Ascending aorta (tissue), 2 donors: ENCODE data around the gene KCNIP4. TPM values are rescaled to one million over a fixed set of nuclear protein-coding genes. Genes with fewer than 3 reads are reported as not detected.

ENCODE experiments used
- DNase-seq, 2 donors: peaks; one replicate each; pipeline ENCODE4 v3.0.0-alpha.2; 2019; ENCODE audit warnings: low spot score in 2 of 2
- H3K27ac ChIP-seq, 2 donors: fragments of 200-600 bp; sonication (generic); one replicate each; pipeline ENCODE4 v1.5.1; 2016 to 2017; ENCODE audit warnings: mild to moderate bottlenecking in 1 of 2
- H3K27me3 ChIP-seq: fragments of 200-600 bp; sonication (generic); one replicate; pipeline ENCODE4 v1.5.1; 2017
- H3K36me3 ChIP-seq, 2 donors: fragments of 200-600 bp; sonication (generic); one replicate each; pipeline ENCODE4 v1.5.1; 2016
- H3K4me1 ChIP-seq, 2 donors: fragments of 200-600 bp; sonication (generic); one replicate each; pipeline ENCODE4 v1.5.1; 2016 to 2017; ENCODE audit warnings: mild to moderate bottlenecking in 1 of 2
- H3K4me3 ChIP-seq, 2 donors: fragments of 200-600 bp; sonication (generic); one replicate each; pipeline ENCODE4 v1.5.1; 2016 to 2017; ENCODE audit warnings: mild to moderate bottlenecking in 1 of 2
- H3K9me3 ChIP-seq, 2 donors: fragments of 200-600 bp; sonication (generic); one replicate each; pipeline ENCODE4 v1.5.1; 2016
- intact Hi-C: fragments of 100-400 bp; cut with DNase I; formaldehyde crosslinking; loops from one replicate; pipeline ENCODE4 v1.15.1; 2023
- total RNA-seq: library from RNA; depleted of rRNA; stranded (reverse); fragments of >200 nt; gene quantifications from one replicate; pipeline ENCODE4 v1.1.0, GENCODE V29; 2016
- TF ChIP-seq, protein P1 (sequence below), 3 experiments: fragments of 200-600 bp in 2 of 3; fragments of 450-650 bp in 1 of 3; sonication (generic) in 2 of 3; IDR thresholded peaks; one replicate each; pipeline ENCODE4 v1.5.1; 2016 to 2019; ENCODE audit warnings: antibody characterized with exemption in 3 of 3, mild to moderate bottlenecking in 1 of 3, moderate library complexity in 1 of 3

Gene KCNIP4
- total RNA-seq, 1 donor from 2014 or later = not detected

DNA sequence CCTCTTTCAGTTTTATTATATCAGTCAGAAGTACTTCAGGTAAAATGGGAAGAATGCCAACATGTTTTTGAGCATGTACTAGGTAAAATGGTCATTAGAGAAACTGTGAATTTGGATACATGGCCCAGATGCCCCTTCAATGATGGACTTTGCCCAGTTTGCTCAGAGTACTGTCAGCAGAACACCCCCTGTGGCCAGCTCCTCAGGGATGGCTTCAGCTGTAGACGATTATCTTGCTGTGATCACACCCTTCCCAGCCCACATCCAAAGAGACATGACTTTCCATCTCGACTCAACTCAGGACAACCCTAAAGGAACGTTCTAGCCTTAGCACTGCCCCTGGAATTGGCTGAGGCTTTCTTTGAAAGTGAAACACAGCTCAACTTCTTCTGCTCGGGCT, 809.2 kb downstream of the KCNIP4 start:
- intact Hi-C loops = no loop called here
- no peak overlapping the region for H3K27ac ChIP-seq
- TF ChIP-seq, protein P1, sequence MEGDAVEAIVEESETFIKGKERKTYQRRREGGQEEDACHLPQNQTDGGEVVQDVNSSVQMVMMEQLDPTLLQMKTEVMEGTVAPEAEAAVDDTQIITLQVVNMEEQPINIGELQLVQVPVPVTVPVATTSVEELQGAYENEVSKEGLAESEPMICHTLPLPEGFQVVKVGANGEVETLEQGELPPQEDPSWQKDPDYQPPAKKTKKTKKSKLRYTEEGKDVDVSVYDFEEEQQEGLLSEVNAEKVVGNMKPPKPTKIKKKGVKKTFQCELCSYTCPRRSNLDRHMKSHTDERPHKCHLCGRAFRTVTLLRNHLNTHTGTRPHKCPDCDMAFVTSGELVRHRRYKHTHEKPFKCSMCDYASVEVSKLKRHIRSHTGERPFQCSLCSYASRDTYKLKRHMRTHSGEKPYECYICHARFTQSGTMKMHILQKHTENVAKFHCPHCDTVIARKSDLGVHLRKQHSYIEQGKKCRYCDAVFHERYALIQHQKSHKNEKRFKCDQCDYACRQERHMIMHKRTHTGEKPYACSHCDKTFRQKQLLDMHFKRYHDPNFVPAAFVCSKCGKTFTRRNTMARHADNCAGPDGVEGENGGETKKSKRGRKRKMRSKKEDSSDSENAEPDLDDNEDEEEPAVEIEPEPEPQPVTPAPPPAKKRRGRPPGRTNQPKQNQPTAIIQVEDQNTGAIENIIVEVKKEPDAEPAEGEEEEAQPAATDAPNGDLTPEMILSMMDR (IDR thresholded peaks at IDR 0.05) = no peak
- H3K9me3 ChIP-seq = no peaks in the 10 kb centered on the region
- no peak overlapping the region for H3K4me3 ChIP-seq
- H3K4me1 ChIP-seq = no peaks in the 10 kb centered on the region
- no peaks in the 10 kb centered on the region for H3K36me3 ChIP-seq
- no peak for DNase-seq
- no peaks in the 10 kb centered on the region for H3K27me3 ChIP-seq

DNA sequence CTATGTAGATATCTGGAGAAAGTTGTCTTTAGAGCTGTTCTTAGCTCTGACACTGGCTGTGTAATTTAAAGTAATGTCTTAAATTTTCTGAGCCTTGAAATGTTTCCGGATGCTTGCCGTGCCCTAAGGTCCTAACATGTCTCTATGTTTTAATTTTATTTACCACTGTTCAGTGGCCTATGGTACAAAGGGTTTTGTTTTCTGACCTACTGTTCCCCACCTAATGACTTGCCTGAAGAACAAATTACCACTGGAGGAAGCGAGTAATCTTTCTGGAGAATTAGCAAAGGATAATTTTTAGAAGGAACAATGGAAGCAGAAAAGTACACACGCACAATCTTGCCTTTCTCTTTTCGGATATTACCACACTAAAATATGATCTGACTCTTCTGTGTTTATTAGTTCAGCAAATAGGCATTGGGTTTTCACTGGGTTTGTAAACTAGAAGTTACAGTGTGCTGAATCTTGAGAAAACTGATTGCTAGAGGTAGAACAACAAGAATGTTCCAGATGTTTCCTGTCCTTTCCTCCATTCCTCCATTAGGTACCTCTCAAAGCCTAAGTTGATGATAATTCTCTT, 812.4 kb downstream of the KCNIP4 start:
- Histone ChIP-seq H3K4me1 (no peaks in the 10 kb centered on the region), H3K36me3 (no peaks in the 10 kb centered on the region), H3K9me3 (no peaks in the 10 kb centered on the region), H3K27me3 (no peaks in the 10 kb centered on the region), H3K27ac (no peak overlapping the region), H3K4me3 (no peak overlapping the region)
- TF ChIP-seq, protein P1 (IDR thresholded peaks at IDR 0.05) = no peak
- DNase-seq = no peak
- intact Hi-C loops = no loop called here

GRCh38 chr4:21134994-21135393, 813.6 kb downstream of the KCNIP4 start:
- DNase-seq = no peak
- no peaks in the 10 kb centered on the region for H3K36me3 ChIP-seq
- intact Hi-C loops = no loop called here
- no peaks in the 10 kb centered on the region for H3K27me3 ChIP-seq
- no peaks in the 10 kb centered on the region for H3K4me1 ChIP-seq
- no peaks in the 10 kb centered on the region for H3K9me3 ChIP-seq
- no peak overlapping the region for H3K4me3 ChIP-seq
- no peak overlapping the region for H3K27ac ChIP-seq
- TF ChIP-seq, protein P1 (IDR thresholded peaks at IDR 0.05) = peak in 1 of 3 experiments; percentile 5

DNA sequence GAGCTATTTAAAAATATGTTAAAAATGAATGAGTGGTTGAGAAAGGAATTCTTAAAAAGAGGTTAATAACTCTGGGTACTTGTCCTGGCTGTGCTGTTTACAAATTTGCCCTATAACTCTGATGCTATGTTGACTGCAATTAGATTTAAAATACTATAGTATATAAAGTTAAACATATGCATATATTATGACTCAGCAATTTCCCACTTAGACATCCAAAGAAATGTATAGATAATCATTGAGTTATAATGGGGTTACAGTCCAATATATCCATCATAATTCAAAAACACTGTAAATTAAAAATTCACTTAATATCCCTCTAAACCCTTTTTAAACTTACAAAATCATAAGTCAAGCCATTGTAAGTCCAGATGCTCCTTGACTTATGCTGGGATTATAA, 818.0 kb downstream of the KCNIP4 start:
- Histone ChIP-seq H3K4me1 (no peaks in the 10 kb centered on the region), H3K36me3 (no peaks in the 10 kb centered on the region), H3K4me3 (no peak overlapping the region), H3K9me3 (no peaks in the 10 kb centered on the region), H3K27ac (no peak overlapping the region), H3K27me3 (no peaks in the 10 kb centered on the region)
- intact Hi-C loops = no loop called here
- no peak for DNase-seq
- TF ChIP-seq, protein P1 (IDR thresholded peaks at IDR 0.05) = no peak

DNA sequence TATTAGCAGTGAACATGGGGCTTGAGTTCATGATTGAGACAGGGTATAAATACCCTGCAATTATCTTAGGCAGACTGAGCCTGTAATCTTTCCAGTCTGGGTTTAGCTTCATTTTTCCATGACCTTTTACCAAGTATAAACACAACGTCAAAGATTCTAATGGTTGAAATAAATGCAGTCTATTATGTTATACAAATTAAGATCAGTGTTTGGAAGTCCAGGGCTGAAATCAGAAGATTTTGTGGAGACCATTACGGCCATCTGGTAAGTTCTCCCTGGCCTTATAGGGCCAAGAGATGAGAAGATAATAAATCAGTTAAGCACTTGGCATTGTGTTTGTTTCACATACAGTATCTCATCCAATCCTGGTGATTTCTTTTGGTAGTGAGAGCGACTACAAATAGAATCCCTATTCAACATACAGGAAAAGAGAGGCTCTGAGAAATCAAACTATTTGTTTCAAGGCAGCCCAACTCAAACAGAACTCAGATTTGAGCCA, 822.5 kb downstream of the KCNIP4 start:
- Histone ChIP-seq H3K27ac (no peak overlapping the region), H3K4me1 (no peaks in the 10 kb centered on the region), H3K36me3 (no peaks in the 10 kb centered on the region), H3K9me3 (no peaks in the 10 kb centered on the region), H3K4me3 (no peak overlapping the region), H3K27me3 (no peaks in the 10 kb centered on the region)
- no peak for DNase-seq
- TF ChIP-seq, protein P1 (IDR thresholded peaks at IDR 0.05) = no peak
- intact Hi-C loops = no loop called here

- DNase-seq = no peak
- Histone ChIP-seq H3K27me3 (no peaks in the 10 kb centered on the region), H3K36me3 (no peaks in the 10 kb centered on the region), H3K9me3 (no peaks in the 10 kb centered on the region), H3K4me3 (no peak overlapping the region), H3K27ac (no peak overlapping the region), H3K4me1 (no peaks in the 10 kb centered on the region)
- intact Hi-C loops = no loop called here
- TF ChIP-seq, protein P1 (IDR thresholded peaks at IDR 0.05) = no peak
These were observed 830.3 kb downstream of the KCNIP4 start for GRCh38 chr4:21118301-21118700.
